Measurements from ENCODE around the gene H3-3A.

DNA sequence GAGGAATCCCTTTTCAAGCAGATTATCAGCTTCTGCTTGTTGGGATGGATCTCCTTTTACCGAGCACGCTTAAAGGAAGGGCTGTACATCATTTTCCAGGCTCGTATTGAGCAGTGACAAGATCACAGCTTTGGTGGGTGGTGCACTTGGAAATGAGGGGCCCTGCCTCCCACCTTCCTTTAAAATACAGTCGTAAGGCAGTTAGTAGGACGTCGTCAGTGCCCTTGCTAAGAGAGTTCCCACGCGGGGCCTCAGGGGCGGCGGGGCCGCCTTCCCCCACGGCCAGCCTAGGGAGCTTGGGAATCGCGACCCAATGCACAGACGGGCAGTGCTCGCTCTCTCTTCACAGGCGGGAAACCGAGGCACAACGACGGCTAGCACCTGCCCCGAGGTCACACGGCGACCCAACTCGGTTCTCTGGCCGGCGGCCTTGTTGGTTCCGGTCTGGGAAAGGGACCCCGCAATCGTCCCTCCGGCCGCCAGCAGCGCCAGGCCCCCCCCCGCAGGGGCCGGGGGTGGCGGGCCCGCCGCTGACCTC lies 58.6 kb downstream of the H3-3A start:
- TF ChIP-seq CTCF (IDR thresholded peaks at IDR 0.05) (no peak), POLR2A (IDR thresholded peaks at IDR 0.05) (no peak)
